Measurements from ENCODE around the gene GNB1.

The GNB1 gene

DNA sequence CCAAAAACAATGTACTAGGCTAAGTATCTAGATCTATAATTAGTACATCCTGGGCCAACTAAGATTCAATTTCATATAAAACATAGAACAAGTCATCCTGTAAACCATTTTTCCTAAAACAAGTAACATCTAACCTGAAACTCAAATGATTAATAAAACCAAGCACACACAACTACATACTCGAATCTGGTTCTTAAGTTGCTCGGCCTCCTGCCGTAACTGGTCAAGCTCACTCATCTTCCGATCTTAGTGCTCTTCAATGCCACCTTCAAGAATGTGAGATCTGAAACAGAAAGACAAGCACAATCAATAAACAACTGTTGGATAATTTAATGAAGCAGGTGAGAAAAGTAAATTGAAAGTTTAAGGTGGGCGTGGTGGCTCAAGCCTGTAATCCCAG lies 65.7 kb downstream of the GNB1 start:
- DNase-seq (ENCODE audit: low spot score): no peak

DNA sequence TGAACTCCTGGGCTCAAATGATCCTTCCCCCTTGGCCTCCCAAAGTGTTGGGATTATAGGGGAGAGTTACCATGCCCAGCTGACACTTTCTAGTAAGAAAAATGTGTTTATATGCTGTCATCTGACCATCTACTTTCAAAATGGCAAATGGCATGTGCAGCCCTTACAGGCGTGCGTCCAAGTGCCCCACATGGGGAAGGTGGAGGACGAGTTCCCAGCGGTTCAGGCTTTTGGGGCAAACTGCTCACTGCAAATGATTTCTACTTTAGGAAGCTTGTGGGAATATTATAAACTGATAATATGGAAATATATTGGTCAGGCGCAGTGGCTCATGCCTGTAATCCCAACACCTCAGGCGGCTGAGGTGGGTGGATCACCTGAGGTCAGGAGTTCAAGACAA lies 71.1 kb downstream of the GNB1 start:
- DNase-seq (ENCODE audit: low spot score): no peak

DNA sequence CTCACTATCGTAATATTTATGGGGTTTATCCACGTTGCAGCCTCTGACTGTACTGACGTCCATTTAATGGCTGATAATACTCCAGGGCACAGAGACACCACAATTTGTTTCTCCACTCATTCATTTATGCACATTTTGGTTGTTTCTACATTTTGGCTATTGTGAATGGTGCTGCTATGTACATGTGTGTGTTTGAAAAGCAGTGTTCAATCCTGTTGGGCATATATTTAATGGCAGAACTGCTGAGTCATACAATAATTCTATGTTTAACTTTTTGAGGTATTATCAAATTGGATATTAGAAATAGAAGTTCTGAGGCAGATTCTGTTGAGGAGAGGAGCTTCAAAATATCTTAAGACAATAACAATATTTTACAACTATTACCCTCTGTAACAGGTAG lies 73.7 kb downstream of the GNB1 start:
- no peak for DNase-seq (ENCODE audit: low spot score)

- no peak for DNase-seq (ENCODE audit: low spot score)
These were observed 75.1 kb downstream of the GNB1 start for GRCh38 chr1:1815606-1816281.

DNA sequence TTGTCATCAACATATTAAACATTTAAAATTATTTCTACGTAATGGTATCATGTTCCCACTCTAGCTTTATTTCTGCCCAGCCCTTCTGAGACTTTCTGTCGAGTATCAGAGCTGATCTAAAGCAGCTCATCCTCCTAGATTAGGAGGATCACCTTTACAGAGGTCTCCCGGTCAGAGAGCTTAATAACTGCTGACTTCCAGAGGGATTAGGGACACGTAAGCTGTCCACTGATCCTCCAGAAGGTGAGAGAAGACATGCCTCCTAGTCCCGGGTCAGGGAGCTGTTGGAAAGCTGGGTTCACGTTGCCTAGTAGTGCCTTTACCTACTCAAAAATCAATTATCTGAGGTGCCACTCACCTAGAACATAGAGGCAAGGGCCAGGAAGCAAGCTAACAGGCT lies 81.4 kb downstream of the GNB1 start:
- DNase-seq (ENCODE audit: low spot score): no peak

DNA sequence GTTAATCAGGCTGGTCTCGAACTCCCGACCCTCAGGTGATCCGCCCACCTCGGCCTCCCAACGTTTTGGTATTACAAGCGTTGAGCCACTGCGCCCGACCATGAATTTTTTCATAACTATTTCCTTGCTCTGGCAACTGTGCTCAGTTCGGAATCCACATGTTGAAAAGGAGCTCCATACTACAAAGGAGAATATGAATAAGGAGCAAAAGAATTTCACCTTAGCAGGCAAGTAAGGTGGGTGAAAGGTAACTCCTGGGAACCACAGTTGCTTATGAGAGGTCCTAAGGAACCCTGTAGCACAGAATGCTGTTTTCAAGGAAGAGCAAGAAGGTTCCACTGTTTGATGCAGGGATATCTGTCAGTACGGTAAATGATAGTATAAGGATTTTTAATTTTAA lies 82.7 kb downstream of the GNB1 start:
- DNase-seq (ENCODE audit: low spot score): no peak

GRCh38 chr1:1806890-1807289 lies 84.0 kb downstream of the GNB1 start:
- no peak for DNase-seq (ENCODE audit: low spot score)

GRCh38 chr1:1804301-1804700 lies 86.6 kb downstream of the GNB1 start:
- no peak for DNase-seq (ENCODE audit: low spot score)

DNA sequence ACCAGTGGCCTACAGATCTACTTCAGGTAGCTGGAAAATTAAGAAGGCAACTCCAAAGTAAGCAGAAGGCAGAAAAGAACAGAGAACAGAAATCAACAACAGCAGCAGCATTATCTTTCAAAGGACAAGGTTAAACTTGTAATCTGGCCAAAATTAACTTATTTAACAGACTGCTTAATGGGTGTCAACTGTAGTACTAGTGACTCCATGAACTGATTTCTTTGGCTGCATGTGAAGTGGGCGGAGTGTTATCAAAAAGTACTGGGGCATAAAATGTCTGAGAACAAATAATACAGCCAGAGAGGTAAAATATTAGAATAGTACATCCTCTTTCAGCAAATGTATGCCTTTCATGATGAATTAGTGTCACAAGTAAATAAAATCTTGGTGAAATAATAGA lies 88.0 kb downstream of the GNB1 start:
- no peak for DNase-seq (ENCODE audit: low spot score)

GRCh38 chr1:1799716-1800115 lies 91.2 kb downstream of the GNB1 start:
- no peak for DNase-seq (ENCODE audit: low spot score)

- DNase-seq (ENCODE audit: low spot score): no peak
These were observed 93.1 kb downstream of the GNB1 start for GRCh38 chr1:1797731-1798341.

GRCh38 chr1:1796466-1796865 lies 94.4 kb downstream of the GNB1 start:
- DNase-seq (ENCODE audit: low spot score): no peak

- DNase-seq (ENCODE audit: low spot score): no peak
These were observed 95.9 kb downstream of the GNB1 start for GRCh38 chr1:1794999-1795398.

GRCh38 chr1:1793481-1794244 lies 97.2 kb downstream of the GNB1 start:
- DNase-seq (ENCODE audit: low spot score): no peak

DNA sequence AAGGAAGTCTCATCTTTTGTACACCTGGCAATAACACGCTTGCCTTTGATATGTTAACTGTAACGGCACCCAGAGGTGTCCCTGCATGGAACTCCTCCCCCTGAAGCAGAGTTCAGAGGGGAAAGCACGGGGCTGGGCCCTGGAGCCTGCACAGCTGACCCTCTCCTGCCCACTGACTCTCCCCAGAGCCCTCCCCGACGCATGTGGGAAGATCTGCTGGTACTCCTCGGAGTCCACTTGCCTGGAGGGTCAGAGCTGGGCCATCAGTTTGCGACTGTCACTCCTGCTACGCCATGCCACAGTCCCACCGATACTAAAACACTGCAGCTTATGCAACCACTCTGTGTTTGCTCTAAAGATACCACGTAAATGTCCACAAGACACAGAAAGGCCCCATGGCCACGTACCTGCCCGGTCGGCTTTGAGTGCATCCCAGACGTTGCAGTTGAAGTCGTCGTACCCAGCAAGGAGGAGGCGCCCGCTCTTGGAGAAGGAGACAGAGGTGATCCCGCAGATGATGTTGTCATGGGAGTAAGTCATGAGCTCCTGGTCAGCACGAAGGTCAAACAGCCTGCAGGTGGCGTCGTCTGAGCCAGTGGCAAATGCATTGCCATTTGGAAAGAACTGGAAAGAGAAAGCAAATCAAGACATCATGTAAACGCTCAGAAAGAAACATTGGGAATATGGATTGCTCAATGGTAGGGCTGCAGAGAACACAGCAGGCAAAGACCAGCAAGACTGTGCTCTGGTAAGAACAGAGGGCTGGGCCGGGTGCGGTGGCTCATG lies 102.0 kb downstream of the GNB1 start:
- DNase-seq (ENCODE audit: low spot score): no peak

DNA sequence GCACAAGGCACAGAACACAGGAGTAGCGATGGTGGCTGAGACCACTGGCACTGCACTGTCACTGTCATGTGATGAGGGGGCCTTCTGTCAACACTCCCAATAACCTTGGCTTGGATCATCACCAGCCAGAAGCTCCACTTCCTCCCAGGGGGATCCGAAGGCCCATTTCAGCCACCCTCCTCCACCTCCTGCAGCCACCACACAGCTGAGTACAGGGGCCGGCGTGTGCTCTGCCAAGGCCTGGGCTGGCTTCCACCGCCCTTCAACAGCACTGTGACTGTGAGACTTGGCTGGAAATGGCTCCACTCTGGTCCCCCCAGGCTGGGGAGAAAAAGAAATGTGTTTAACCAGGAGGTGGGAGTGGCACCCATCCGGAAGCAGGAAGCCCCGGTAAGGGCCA lies 102.8 kb downstream of the GNB1 start:
- no peak for DNase-seq (ENCODE audit: low spot score)

- no peak for DNase-seq (ENCODE audit: low spot score)
These were observed 103.9 kb downstream of the GNB1 start for GRCh38 chr1:1786836-1787605.

DNA sequence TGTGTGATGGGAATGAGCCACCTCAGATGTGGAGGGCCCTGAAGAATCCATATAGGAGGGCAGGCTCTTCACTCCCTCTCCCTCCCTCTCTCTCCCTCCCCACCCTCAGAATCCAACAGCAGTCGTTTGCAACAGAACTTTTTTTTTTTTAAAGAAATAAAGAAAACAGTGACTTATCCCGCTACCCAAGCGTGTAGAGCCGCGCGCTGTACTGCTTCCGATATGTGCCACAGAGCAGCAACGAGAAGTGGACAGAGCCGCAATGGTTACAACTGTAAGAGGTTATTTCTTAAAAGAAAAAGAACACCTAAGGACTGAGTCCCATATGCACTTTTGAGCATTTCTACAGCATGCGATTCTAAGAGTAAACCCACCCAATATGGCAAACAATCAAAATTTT lies 105.2 kb downstream of the GNB1 start:
- no peak for DNase-seq (ENCODE audit: low spot score)

DNA sequence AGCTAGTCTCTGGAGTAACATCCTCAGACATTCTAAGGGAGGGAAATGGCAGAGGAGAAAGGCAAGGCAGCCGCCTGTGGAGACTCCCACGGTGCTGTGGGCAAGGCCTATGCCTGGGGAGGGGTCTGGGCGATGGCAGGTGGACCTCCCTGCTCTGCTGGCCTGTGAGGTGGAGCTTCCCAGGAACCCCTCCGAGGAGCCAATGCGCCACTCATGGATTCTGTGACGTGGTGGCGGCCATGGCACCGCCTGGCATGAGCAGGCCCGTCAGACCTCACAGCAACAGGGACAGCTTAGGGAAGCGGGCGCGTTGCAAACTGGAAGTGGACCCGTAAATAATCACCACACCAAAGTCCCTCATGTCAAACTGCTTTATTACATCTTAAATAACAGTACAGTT lies 106.0 kb downstream of the GNB1 start:
- no peak for DNase-seq (ENCODE audit: low spot score)

DNA sequence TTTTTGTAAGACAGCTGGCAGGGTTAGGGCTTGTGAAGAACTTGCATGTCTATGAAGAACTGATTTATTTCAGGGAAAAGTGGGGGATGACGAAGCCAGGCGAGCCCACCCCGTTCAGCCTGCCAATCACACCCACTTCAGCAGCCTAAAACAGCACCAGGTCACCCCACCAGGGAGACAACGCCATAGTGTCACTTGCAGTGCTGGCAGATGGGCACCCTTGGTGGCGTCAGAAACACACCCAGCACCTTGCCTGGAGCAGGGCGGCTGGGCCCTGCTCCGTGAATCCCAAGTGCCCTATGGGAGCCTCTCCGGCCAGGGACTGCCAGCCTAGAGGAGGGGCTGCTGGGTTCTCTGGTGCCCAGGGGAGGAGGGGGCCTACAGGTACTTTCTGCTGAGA lies 107.6 kb downstream of the GNB1 start:
- DNase-seq (ENCODE audit: low spot score): no peak

DNA sequence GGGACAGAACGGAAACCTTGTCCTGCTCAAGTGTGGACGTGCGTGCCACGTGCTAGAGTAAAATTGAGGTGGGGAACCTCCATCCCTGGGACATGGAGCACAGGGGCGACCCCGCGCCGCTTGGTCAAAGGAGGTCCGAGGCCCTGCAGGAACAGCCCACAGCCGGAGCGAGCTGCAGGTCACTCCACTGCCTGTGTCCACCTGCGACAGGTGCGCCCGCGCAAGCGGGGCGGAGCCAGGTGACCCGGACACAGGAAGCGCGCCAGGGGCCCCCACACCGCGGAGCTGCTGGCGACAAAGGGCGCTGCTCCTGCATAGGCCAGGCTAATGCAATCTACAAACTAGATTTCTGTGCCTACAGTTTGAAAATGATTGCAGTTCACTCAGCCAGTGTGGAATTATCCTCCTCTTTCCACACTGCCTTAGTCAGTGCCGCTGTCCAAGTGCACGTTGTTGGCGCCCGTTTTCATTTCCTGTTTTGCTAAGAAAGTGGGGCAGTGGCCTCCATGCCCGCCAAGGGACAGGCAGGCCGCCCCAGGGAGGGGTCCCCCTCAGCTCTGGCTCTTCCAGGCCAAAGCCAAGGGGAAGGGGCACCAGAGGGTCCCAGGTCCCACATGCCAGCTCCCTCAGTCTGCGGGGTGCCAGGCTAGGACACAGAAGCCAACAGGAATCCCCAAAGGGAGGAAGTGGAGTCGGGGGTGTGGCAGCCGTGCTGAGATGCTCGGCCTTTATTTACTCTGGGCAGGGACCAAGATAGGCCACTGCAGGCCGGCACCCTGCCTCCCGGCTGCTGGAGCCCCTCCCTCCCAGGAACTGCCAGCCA lies 108.3 kb downstream of the GNB1 start:
- DNase-seq (ENCODE audit: low spot score): peak; percentile 67

Data from HuH-7.5 (cell line).